ENCODE data around the gene PIEZO2.

Gene PIEZO2

GRCh38 chr18:10689236-10690034 is 459.9 kb downstream of the PIEZO2 start:
- no peak for TF ChIP-seq JUND (IDR thresholded peaks at IDR 0.05; ENCODE audit: low read depth)
- in situ Hi-C loops (cut with HindIII; ENCODE audit: low pct_unique_long_range_greater_than_20kb, low sequenced_read_pairs) = no loop called here

GRCh38 chr18:10688766-10689165 is 460.6 kb downstream of the PIEZO2 start:
- in situ Hi-C loops (cut with HindIII; ENCODE audit: low pct_unique_long_range_greater_than_20kb, low sequenced_read_pairs) = no loop called here
- DNase-seq (ENCODE audit: low read depth in 1 of 2, low spot score in 1 of 2) = no peak
- no peak for TF ChIP-seq JUND (IDR thresholded peaks at IDR 0.05; ENCODE audit: low read depth)

More at GRCh38 chr18:10689236-10690034, 459.9 kb downstream of the PIEZO2 start:
- no peak for DNase-seq (ENCODE audit: low read depth in 1 of 2, low spot score in 1 of 2)

- no peak for TF ChIP-seq JUND (IDR thresholded peaks at IDR 0.05; ENCODE audit: low read depth)
- in situ Hi-C loops (cut with HindIII; ENCODE audit: low pct_unique_long_range_greater_than_20kb, low sequenced_read_pairs) = no loop called here
- peak in 1 of 2 experiments; percentile 33 for DNase-seq (ENCODE audit: low read depth in 1 of 2, low spot score in 1 of 2)
Observed at GRCh38 chr18:10687161-10687925, 462.0 kb downstream of the PIEZO2 start.

GRCh38 chr18:10686308-10686707 is 463.1 kb downstream of the PIEZO2 start:
- in situ Hi-C loops (cut with HindIII; ENCODE audit: low pct_unique_long_range_greater_than_20kb, low sequenced_read_pairs) = no loop called here
- no peak for TF ChIP-seq JUND (IDR thresholded peaks at IDR 0.05; ENCODE audit: low read depth)

DNA sequence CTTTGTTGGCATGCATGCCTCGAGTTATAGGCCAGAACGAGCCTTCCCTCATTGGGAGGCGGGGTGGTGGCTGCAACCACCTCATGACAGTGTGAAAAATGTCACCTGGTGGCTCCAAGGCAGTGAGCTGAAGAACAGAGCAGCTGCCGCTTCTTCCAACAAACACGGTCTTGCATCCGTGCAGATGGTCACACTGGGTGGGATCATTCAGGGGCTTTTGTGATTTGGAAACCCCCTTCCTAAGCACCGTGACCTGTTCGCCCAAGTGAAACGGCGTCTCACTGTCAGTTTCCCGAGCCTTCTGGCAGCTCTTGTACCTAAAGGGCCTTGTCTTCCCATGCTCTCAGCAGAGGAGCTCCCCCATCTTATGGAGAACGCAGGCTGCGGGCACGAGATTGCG is 463.9 kb downstream of the PIEZO2 start:
- no peak for DNase-seq (ENCODE audit: low read depth in 1 of 2, low spot score in 1 of 2)
- in situ Hi-C loops (cut with HindIII; ENCODE audit: low pct_unique_long_range_greater_than_20kb, low sequenced_read_pairs) = no loop called here
- TF ChIP-seq JUND (IDR thresholded peaks at IDR 0.05; ENCODE audit: low read depth) = no peak

More at GRCh38 chr18:10686308-10686707, 463.1 kb downstream of the PIEZO2 start:
- DNase-seq (ENCODE audit: low read depth in 1 of 2, low spot score in 1 of 2) = no peak

GRCh38 chr18:10682368-10682714 is 467.0 kb downstream of the PIEZO2 start:
- in situ Hi-C loops (cut with HindIII; ENCODE audit: low pct_unique_long_range_greater_than_20kb, low sequenced_read_pairs) = no loop called here

GRCh38 chr18:10681581-10682367 is 467.6 kb downstream of the PIEZO2 start:
- no peak for DNase-seq (ENCODE audit: low read depth in 1 of 2, low spot score in 1 of 2)
- no peak for TF ChIP-seq JUND (IDR thresholded peaks at IDR 0.05; ENCODE audit: low read depth)
- in situ Hi-C loops (cut with HindIII; ENCODE audit: low pct_unique_long_range_greater_than_20kb, low sequenced_read_pairs) = no loop called here

More at GRCh38 chr18:10682368-10682714, 467.0 kb downstream of the PIEZO2 start:
- no peak for DNase-seq (ENCODE audit: low read depth in 1 of 2, low spot score in 1 of 2)
- TF ChIP-seq JUND (IDR thresholded peaks at IDR 0.05; ENCODE audit: low read depth) = no peak

- DNase-seq (ENCODE audit: low read depth in 1 of 2, low spot score in 1 of 2) = no peak
- in situ Hi-C loops (cut with HindIII; ENCODE audit: low pct_unique_long_range_greater_than_20kb, low sequenced_read_pairs) = no loop called here
- TF ChIP-seq JUND (IDR thresholded peaks at IDR 0.05; ENCODE audit: low read depth) = no peak
Observed at GRCh38 chr18:10680271-10680596, 469.1 kb downstream of the PIEZO2 start.

DNA sequence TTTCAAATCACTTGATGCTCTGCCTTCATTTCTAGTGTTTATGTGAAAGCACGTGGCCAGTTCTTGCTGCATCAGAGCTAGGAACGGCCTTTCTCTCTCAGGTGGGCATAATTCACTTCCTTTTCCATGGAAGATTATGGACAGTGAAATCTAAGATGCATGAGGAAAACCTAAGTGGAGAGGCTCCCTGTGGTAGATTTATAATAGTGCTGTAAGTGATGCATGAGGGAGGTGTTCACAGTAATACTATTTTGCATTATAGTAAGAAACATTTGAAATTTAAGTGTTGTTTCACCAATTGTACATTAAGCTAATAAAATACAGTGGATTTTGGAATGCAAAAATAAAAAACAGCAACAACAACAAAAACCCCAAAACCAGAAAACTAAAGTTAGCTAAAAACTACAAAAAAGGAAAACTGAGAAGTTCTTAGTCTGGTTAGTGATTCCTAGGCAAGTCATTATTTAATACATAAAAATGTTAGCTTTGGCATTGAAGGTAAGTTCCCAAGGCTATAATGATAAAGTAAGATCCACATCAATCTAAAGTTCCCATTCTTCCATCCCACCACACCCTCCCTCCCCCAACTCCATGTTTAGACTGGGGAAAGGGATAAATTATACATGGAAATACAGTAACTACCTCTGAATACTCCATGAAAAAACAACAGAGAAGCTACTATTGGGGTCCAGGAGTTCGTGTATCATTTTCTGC is 469.7 kb downstream of the PIEZO2 start:
- no peak for TF ChIP-seq JUND (IDR thresholded peaks at IDR 0.05; ENCODE audit: low read depth)
- in situ Hi-C loops (cut with HindIII; ENCODE audit: low pct_unique_long_range_greater_than_20kb, low sequenced_read_pairs) = no loop called here
- no peak for DNase-seq (ENCODE audit: low read depth in 1 of 2, low spot score in 1 of 2)

DNA sequence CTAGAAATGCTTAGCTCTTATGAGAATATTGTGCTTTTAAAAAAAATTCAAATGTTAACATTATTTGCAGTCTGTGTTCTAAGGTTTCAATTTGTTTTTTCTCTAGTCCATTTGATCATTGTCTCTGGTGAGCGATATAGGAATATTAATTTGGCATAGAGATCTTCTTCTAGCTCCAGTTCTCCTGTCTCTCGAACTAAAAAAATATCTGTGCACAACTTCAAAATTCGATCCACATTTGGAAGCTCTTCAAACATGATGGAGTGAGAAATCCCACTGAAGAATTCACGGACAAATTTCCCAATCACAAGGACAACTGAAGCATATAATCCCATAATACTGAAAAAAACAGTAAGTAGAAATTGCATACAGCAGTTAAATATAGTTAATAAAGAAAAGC is 477.9 kb downstream of the PIEZO2 start:
- no peak for DNase-seq (ENCODE audit: low read depth in 1 of 2, low spot score in 1 of 2)
- no peak for TF ChIP-seq JUND (IDR thresholded peaks at IDR 0.05; ENCODE audit: low read depth)
- in situ Hi-C loops (cut with HindIII; ENCODE audit: low pct_unique_long_range_greater_than_20kb, low sequenced_read_pairs) = no loop called here

DNA sequence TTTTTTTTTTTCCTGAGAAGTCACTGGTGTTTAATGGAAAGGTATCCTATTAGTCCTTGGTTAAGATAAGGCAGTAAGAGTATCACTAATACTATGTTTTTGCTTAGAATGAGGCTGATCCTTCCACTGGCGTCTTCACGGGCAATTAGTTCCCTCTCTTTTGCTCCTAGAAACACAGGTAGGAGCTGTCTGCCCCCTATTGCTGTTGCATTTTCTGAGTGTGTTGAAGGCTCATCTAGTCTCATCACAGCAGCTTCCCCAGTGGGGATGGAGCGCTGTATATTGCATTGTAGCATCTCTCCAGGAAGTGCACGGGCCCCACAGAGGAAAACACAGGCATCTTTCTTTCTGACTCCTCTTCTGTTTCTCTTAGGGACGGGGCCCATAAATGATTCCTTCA is 478.5 kb downstream of the PIEZO2 start:
- in situ Hi-C loops (cut with HindIII; ENCODE audit: low pct_unique_long_range_greater_than_20kb, low sequenced_read_pairs) = no loop called here
- TF ChIP-seq JUND (IDR thresholded peaks at IDR 0.05; ENCODE audit: low read depth) = no peak
- no peak for DNase-seq (ENCODE audit: low read depth in 1 of 2, low spot score in 1 of 2)

DNA sequence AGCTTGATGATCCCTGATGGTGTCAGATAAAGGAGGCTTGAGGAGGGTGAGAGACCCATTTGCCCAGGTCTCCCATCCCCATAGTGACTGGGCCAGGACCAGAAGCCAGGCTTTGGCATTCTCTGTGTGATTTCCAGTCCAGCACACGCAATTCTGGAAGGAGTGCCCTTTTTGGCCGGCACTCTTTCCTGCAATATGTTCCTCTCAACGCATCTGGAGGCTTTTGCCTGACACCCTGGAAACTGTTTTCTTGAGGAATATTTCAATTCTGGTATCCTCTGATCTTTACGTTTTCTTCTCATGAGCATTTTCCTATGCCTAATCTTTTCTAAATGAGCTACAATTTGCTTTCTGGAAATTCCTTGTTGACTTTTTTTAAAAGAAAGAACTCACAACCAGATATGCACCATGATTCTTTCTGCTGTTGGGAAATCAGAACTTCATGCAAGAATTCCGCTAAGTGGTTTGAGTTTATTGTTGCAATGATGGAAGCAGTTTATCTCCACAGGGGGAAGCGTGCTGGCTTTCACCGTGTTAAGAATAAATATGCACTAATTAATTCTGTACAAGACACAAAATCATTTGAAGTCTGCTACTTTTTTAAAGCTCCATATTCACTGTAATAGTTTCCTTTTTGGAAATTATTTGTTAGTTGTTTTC is 479.8 kb downstream of the PIEZO2 start:
- DNase-seq (ENCODE audit: low read depth in 1 of 2, low spot score in 1 of 2) = no peak
- TF ChIP-seq JUND (IDR thresholded peaks at IDR 0.05; ENCODE audit: low read depth) = no peak
- in situ Hi-C loops (cut with HindIII; ENCODE audit: low pct_unique_long_range_greater_than_20kb, low sequenced_read_pairs) = no loop called here
